GM19023 (cell line): ENCODE data around the gene DCTD.

Experiments used
- ATAC-seq: cut with Tn5 transposase; IDR thresholded peaks from one replicate; pipeline ENCODE4 v1.9.1; 2021; ENCODE audit warnings: mild to moderate bottlenecking, moderate library complexity; ENCODE audit not compliant: unreplicated experiment

DCTD gene

GRCh38 chr4:182843808-182844325, 73.3 kb downstream of the DCTD start:
- ATAC-seq: no peak

GRCh38 chr4:182842759-182843390, 74.3 kb downstream of the DCTD start:
- no peak for ATAC-seq

GRCh38 chr4:182842104-182842600, 75.0 kb downstream of the DCTD start:
- no peak for ATAC-seq

- no peak for ATAC-seq
Observed at GRCh38 chr4:182840108-182840507, 77.1 kb downstream of the DCTD start.
